HG03066 (cell line): Measurements from ENCODE around the gene NOS1.

Experiments used
- ATAC-seq: cut with Tn5 transposase; IDR thresholded peaks from one replicate; pipeline ENCODE4 v1.9.1; 2021; ENCODE audit warnings: low read depth; ENCODE audit not compliant: unreplicated experiment

Gene NOS1

DNA sequence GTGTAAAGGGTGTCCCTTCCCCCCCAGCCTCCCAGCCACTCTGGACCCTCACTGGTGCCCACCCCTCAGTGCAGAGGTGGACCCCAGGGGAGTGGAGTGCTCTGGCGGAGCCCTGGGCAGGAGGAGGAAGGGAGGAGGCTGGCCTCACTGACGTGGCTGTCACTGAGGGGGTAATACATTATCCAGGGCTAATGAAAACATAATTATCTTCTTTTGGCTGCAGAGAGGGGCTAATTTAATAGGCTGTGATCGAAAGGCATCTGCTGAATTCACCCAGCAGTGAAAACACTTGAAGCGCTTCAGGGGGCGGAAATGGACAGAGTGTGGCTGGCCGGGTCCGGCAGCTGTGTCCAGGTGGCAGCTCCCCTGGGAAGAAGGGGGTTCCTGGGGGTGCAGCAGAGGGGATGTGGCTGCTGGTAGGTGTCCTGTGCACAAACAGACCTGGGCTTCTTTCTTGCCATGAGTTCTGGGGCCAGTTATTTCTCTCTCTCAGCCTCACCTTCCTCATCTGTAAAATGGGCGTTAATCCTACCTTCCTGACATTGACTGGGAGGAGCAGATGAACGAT lies 3.7 kb upstream of the NOS1 start:
- ATAC-seq: no peak

DNA sequence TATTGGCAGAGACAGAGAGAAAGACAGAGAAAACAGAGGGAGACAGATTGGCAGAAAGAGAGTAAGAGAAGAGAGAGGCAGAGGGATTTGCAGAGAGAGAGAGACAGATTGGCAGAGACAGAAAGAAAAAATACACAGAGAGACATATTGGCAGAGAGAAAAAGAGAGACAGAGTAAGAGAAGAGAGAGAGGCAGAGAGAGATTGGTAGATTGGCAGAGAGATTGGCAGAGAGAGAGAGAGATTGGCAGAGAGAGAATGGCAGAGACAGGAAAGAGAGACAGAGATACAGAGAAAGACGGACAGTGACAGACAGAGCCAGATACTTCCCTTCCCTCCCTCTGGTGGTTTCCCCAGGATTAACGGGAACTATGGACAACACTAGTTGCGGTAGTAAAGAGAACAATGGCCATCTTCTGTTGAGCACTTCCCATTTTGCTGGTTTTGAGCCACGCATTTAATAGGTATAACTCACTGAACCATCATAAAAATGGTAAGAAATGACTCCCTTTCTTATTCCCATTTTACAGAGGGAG lies 2.6 kb upstream of the NOS1 start:
- no peak for ATAC-seq

DNA sequence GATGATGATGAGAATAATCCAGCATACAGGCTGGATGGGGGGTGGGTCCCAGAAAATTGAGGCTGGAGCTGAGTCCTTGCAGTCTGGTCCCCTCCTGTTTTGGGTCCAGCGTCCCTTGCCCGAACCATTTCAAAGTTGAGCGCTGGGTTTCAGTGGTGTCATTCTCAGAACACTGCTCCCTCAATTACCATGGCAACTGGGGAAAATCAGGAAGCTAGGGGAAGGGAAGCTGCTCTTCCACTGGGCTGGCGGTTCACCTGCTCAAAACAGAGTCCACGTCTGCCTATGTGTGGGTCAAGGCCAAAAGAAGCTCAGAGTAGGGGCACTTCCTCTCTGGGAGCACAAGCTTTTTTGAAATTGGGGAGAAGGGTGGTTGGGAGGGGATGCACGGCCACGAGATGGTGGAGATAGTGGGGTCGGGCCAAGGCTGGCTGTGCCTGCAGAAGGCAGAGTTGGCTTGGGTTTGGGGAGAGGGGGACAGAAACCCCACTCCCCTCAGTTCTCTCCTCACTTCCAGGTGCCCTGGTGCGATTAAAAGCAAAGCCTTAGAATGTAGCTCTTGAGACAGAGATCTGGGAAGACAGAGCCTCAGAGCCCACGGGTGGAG lies 1.7 kb upstream of the NOS1 start:
- no peak for ATAC-seq

DNA sequence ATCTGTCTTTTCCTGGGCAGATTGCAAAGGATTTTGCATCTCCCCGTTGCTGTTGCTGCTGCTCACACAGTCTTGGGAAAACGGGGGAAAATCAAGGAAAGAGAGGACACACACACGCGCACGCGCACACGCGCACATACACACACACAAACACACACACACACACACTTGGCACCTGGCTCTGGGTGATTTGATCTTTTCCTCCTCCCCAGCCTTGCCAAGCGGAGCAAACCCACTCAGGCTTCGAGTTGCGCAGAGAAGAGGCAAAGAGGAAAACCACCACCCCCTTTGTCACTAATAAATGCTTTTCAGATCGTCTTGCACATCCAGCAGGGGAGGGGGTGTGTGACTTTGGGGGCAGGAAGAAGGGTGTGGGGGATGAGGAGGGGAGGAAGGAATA lies 965 bp upstream of the NOS1 start:
- ATAC-seq: no peak

DNA sequence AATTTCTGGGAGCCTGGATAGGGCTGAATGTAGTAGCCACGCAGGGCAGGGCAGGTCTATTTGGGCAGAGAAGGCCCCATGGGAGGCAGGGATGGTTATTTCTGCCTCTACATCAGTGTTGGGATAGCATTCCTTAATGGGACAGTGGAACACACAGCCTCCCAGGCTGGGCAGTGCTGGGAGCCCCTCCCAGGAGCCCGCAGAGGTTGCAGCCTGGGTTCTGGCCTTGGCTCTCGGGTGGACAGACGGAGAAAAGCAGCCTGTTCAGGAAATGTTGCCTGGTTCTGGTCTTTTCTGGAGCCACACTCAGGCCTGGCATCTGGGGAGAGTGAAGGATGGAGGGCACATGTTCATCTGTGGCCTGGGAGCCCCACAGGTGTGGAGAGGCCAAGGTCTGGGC lies 479 bp upstream of the NOS1 start:
- no peak for ATAC-seq

DNA sequence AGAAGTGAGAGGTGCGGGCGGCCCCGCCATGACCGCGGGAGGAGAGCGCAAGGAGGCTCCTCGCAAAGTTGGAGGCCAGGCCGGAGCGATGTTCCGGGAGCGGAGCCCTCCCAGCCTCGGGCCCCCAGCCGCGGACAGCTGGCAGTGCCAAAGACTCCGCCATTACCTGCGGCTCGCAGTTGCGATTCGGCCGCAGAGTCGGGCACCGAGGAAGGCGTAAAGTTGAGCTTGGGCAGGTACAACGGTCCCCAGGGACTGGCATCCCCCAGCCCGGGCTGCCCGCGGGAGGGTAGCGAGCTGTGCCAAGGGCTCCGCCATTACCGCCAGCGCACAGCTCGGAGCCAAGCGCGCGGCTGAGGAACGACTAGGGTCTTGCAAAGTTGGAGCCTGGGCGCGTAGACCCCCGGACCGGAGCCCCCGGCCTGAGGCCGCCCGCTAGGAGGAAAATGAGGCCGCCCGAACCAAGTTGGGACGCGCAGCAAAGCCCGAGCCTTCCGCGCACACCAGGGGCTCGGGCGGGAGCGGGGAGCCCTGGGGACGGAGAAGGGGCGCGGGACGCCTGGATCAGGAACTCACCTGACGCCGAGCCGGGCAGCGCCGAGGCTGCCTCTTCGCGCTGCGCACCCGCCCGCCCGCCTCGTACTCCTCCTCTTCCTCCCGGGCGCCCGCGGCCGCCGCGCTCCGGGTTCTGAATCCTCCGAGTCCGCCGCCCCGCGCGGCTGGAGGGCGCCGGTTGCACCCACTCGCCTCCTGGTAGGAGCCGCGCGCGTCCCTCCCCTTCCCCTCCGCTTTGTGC lies 677 bp downstream of the NOS1 start:
- no peak for ATAC-seq

DNA sequence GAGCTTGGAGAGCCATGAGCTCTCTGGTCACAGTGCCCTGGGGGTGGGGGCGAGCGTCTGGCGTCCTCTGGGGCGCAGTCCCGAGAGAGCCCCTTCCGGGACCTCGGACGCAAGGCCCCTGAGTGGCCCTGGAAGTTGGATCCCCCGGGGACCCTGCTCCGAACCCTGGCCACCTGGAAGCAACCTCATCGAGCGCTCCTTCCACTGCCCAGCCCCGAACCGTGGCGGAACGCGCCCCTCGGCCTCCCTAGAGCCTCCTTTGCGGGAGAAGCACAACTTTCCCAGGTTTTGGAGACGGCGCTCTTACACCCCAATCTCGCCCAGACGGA lies 1.2 kb downstream of the NOS1 start:
- no peak for ATAC-seq

DNA sequence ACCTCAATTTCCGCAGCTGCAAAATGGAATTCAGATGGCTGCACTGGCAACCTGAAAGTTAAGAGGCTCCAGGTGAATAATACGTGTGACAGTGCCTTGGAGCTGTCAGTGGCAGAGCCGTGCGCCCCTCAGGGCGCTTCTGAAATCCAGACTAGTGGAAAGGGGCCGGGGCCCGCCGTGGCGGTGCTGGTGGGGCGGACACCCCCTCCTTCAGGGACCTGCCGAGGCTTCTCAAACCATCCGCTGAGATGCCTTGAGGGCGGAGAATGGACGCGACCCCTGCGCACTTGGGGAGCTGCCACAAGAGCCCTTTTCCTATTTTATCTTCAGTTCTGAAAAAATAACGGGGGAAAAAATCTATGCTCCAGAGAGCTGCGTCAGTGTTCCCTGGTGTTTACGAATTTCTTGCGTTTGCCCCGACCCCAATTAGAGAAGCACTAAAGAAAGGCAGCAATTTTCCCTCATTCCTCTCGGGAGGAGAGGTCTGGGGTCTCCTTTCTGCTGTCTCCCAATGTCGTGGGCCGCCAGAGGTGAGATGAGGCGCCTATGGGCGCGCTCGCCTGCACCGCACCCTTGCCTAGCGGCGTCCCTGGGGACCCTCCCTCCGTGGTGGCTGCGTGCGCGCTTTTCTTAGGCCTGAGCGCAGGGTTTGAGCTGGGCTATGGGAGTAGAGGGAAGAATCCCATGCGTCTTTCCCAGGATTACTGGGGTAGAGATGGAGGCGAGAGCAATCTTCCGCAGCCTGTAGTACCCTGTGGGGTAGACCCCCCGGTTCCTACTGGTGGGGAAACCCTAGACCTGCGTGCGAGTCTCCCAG lies 2.2 kb downstream of the NOS1 start:
- no peak for ATAC-seq

DNA sequence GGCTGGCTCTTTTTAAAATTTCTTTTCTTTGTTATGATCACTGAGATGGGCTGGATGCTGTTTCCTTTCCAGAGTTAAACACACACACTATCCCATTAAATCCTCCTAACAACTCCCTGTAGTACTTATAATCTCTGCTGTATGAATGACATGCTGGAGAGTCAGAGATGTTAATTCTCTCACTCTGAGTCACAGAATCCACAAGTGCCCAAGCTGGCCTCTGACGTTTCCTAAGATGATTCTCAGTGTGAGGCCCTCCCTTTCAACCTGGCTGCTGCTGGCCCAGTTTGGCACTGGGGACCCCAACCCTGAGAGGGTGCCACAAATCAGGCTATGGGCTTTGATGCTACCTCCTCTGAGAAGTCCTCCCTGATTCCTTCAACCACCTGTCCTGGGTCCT lies 5.4 kb downstream of the NOS1 start:
- ATAC-seq: no peak

DNA sequence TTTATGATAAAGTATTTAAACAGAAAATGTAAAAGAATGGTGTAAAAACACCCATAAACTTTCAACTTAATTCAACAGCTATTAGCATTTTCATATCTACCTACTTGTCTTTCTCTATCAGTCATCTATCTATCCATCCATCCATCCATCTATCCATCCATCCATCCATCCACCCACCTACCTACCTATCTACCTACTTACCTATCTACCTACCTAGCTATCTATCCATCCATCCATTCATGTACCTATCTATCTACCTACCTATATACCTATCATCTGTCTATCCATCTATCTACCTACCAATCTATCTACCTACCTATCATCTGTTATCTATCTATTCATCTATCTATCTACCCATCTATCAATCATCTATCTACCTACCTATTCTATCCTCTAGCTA lies 8.5 kb downstream of the NOS1 start:
- no peak for ATAC-seq

DNA sequence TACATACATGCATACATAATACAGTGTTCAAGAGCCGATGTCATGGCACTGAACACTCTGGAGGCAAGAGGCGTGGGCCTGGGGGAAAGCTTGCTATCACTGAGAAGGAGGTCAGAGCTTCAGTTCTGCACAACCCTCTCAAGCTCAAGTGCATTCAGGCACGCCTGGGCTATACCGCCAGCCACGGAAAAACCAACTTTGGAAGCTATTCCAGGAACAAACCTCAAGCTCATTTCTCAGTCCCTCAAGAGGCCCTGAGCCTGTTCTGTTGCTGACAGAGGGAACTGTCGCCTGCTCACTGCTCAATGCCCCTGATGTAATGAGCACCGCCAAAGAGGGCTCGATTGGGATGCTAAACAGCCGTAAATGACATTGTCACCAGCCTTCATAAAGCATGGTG lies 9.2 kb downstream of the NOS1 start:
- ATAC-seq: no peak

DNA sequence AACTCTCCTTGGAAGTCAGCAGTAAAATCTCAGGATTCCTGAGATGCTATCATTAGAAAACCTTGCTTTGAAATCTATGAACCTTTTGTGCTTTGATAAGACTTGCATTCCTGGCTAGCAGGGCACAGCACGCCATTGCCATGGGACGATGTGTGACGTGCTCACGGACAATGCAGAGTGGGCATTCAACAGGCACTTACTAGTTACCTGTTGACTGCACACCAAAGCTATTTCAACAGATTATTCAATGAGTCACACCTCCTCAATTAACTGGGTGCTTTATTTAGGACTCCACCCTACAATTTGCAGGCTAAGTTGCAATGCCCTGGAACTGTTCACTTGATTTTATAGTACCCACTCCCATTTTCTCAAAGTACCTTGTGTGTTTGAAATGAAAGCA lies 11.3 kb downstream of the NOS1 start:
- no peak for ATAC-seq

DNA sequence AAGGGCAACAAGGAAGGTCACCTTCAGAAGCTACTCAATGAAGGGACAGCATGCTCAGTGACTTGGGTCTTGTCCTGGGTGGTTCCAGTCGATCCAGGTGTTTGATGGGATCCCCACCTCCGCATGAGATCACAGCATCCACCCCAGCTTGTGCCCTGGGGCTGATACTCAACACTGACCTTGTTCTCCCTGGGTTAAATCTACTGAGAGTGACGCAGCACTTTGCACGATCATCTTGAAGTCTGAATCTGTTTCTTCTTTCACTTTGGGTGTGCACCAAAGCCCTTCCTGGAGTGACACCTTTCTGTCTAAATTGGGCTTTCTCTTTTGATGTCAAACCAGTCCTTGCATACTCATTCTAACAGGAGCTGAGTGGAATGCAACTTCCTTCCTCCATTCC lies 13.8 kb downstream of the NOS1 start:
- no peak for ATAC-seq

DNA sequence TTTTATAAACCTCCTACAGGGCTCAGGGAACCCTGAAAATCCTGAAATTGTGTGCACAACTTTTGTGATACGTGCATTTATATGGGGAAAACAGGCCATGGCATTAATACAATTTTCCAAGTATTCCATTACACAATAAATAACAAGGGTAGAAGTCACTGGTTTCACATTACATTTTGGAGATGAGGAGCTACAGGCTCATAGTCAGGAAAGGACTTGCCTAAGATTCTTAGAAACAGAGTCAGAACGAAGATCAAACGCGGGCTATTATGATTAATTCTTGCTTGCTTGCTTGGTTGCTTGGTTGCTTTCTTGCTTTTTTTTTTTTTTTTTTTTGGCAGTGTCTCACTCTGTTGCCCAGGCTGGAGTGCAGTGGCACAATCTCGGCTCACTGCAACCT lies 16.7 kb downstream of the NOS1 start:
- ATAC-seq: no peak

DNA sequence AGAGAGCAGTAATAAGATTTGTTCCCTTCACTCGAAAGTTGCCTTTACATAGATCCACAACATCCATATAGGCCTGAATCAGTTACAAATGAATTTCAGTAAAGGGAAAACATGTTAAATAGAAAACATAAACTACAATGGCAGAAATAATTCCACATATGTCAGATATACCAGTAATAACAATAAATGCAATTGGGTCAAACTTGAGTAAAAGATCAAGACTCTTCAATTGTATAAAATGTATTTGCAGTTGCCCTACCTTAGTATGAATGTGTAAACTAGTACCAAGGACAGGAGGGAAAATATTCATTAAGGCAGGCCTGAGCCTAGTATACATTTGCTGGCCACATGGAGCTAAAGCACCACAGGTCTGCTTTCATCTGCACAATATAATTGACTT lies 17.6 kb downstream of the NOS1 start:
- no peak for ATAC-seq

DNA sequence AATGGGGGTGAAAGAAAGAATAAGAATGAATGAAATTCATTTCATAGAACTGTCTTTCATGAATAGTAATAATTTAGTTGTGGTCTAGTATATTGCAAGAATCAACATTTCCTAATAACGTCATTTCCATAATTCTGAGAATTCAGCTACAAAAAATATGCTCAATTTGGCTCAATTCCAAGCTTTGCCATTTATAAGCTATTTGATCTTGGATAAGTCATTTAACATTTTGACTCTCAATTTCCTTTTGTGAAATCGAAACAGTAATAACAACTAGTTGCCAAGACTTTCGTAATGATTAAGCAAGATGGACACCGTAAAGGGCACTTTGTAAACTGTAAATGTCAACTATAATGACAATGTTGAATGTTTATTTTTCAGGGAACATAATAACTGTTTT lies 18.1 kb downstream of the NOS1 start:
- no peak for ATAC-seq

DNA sequence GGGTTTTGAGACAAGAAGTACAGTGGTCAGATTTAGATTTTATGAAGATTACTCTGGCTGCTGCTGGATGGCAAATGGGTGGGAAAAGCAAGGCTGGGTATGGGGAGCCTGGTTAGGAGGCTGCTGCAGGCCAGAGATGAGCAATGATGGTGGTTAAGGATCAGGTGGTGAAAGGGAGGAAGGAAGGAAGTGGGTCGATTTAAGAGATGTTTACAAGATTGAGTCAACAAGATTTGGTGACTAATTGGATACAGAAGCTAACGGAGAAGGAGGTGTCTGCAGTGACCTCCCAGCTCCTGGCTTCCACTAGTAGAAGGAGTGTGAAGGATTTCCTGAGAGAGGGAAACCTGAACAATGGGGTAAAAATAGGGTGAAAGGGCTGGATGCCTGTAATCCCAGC lies 18.7 kb downstream of the NOS1 start:
- no peak for ATAC-seq

DNA sequence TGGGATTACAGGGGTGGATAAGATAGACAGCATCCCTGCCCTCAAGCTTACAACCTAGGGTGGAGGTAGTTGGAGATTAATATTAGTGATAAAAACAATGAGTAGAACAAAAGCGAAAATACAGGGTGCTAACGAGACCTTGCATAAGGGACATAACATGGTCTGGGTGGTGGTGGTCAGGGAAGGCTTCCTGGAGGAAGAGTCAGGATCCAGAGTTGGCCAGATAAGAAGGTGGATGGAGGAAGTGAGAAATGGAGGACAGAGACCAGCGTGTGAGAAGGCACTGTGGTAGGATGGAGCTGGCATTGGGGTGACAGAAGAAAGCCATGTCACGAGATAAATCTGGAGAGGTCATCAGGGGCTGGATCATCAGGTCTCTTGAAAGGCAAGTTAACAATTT lies 19.2 kb downstream of the NOS1 start:
- ATAC-seq: no peak

DNA sequence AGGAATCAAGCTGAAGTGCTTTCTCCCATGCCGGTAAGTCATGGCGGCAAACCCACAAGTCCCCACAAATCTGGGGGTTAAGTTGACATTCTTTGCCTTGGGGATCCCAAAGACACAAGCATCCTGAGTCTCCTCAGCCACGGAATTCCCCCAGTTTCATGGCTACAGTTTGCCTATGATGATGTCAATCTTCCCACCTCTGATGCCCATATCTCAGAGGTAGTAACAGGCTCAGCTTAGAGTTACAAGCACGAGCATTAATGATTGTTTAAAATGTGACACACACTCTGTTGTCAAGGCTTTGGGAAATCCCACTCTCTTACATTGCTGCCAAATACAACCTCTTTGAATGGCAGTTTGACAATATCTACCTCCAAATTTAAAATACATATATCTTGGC lies 22.3 kb downstream of the NOS1 start:
- ATAC-seq: no peak

DNA sequence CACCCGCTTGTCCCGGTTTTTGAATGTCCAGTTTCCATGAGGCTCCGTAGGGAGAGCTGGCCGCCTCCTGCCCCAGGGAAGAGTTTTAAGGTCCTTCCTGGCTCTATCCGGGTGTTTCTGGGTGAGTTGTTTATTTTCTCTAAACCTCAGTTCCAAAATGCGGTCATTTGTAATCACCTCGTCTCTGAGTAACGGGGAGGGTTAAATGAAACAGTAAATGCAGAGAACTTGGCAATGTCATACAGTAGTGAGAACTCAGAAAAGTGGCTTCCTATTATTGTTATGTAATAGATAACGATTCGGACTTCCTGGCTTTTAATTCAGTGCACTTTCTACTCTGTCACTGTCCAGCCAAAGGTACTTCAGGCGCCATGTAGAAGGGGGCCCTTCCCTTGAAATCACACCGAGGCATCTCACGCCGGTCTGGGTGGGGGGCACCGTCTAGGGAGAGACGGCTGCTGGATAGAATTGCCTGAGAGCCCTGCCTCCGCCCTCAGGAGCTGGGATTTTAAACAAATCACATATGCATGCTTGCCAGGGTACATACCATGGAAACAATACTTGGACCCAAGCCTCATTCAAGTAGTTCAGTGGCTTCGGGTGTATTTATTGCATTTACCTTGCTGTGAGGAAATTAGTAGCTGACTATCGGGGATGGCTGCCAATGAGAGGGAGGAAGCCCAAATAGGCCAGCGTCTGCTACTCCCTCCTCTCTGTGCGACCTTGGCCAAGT lies 26.4 kb downstream of the NOS1 start:
- no peak for ATAC-seq

DNA sequence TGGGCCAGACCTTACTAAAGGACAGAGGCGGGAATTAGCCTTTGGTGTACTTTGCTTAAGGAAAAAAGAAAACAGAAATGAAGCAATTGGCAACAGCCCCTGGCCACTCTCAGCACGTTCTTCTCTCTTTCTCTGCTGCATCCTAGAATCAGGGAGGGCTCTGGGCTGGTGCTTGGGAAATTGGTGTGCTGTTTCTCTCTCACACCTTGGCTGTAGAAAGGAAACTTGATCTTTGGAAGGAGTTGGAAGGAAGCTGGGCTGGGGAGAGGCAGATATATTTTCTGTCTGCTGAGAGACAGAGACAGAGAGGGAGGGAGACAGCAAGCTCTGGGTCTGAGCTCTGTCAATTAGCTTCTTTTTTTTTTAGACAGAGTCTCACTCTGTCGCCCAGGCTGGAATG lies 27.4 kb downstream of the NOS1 start:
- no peak for ATAC-seq
